ENCODE measurements around the gene BUB1. TPM values are rescaled to one million over a fixed set of nuclear protein-coding genes. Genes with fewer than 3 reads are reported as not detected.

BUB1 gene
- total RNA-seq, 1 experiment from 2014 or later, result 80.2 TPM

DNA sequence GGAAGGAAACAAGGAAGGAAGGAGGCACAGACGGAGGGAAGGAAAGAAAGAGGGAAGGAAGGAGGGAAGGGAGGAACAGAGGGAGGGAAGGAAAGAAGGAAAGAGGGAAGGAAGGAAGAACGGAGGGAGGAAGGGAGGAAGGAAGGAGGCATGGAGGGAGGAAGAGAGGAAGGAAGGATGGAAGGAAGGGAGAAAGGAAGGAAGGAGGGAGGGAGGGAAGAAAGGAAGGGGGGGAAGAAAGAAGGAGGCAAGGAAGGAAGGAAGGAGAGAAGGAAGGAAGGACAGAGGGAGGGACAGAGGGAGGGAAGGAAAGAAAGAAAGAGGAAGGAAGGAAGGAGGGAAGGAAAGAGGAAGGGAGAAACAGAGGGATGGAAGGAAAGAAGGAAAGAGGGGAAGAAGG lies 47.0 kb upstream of the BUB1 start:
- Histone ChIP-seq H3K27me3 (ENCODE audit: insufficient read depth, low read length) (no peaks in the 10 kb centered on the region), H3K9me2 (ENCODE audit: insufficient read depth) (no peaks in the 10 kb centered on the region), H3K9me3 (ENCODE audit: control insufficient read depth in 1 of 2, insufficient read depth in 1 of 2, low read depth in 1 of 2, low read length in 2 of 2) (no peaks in the 10 kb centered on the region), H2AFZ (ENCODE audit: low read depth, low read length, poor library complexity, severe bottlenecking) (no peak overlapping the region), H3K9ac (ENCODE audit: low read length) (no peak overlapping the region), H3K4me1 (ENCODE audit: control insufficient read depth in 1 of 2, insufficient read depth in 2 of 2, low read length in 2 of 2) (no peaks in the 10 kb centered on the region), H3K27ac (ENCODE audit: low read depth, low read length) (no peak overlapping the region), H4K20me1 (ENCODE audit: insufficient read depth) (no peaks in the 10 kb centered on the region), H3K4me3 (replicated peaks in 1 of 2; ENCODE audit: low read depth in 1 of 2, low read length in 2 of 2) (no peak overlapping the region), H3K36me3 (ENCODE audit: control insufficient read depth in 1 of 2, insufficient read depth in 2 of 2, low read length in 2 of 2) (no peaks in the 10 kb centered on the region), H3K4me2 (ENCODE audit: low read length) (no peak overlapping the region), H3K79me2 (ENCODE audit: insufficient read depth, low read length) (no peaks in the 10 kb centered on the region)
- intact Hi-C loops (cut with micrococcal nuclease), result no loop called here
- no peak for TF ChIP-seq RAD21 (IDR thresholded peaks at IDR 0.05; ENCODE audit: low read depth)
- TF ChIP-seq CEBPB (IDR thresholded peaks at IDR 0.05; ENCODE audit: low read depth), result no peak
- no peak for TF ChIP-seq ELF1 (IDR thresholded peaks at IDR 0.05; ENCODE audit: borderline replicate concordance, low read depth)
- TF ChIP-seq, protein P1, sequence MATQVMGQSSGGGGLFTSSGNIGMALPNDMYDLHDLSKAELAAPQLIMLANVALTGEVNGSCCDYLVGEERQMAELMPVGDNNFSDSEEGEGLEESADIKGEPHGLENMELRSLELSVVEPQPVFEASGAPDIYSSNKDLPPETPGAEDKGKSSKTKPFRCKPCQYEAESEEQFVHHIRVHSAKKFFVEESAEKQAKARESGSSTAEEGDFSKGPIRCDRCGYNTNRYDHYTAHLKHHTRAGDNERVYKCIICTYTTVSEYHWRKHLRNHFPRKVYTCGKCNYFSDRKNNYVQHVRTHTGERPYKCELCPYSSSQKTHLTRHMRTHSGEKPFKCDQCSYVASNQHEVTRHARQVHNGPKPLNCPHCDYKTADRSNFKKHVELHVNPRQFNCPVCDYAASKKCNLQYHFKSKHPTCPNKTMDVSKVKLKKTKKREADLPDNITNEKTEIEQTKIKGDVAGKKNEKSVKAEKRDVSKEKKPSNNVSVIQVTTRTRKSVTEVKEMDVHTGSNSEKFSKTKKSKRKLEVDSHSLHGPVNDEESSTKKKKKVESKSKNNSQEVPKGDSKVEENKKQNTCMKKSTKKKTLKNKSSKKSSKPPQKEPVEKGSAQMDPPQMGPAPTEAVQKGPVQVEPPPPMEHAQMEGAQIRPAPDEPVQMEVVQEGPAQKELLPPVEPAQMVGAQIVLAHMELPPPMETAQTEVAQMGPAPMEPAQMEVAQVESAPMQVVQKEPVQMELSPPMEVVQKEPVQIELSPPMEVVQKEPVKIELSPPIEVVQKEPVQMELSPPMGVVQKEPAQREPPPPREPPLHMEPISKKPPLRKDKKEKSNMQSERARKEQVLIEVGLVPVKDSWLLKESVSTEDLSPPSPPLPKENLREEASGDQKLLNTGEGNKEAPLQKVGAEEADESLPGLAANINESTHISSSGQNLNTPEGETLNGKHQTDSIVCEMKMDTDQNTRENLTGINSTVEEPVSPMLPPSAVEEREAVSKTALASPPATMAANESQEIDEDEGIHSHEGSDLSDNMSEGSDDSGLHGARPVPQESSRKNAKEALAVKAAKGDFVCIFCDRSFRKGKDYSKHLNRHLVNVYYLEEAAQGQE (IDR thresholded peaks at IDR 0.05; ENCODE audit: low read depth), result no peak
- TF ChIP-seq ZNF274 (IDR thresholded peaks at IDR 0.05; ENCODE audit: low read depth, low read length), result no peak
- TF ChIP-seq YY1 (IDR thresholded peaks at IDR 0.05; ENCODE audit: extremely low read depth, insufficient replicate concordance, low read depth, low read length), result no peak
- TF ChIP-seq, protein P2, sequence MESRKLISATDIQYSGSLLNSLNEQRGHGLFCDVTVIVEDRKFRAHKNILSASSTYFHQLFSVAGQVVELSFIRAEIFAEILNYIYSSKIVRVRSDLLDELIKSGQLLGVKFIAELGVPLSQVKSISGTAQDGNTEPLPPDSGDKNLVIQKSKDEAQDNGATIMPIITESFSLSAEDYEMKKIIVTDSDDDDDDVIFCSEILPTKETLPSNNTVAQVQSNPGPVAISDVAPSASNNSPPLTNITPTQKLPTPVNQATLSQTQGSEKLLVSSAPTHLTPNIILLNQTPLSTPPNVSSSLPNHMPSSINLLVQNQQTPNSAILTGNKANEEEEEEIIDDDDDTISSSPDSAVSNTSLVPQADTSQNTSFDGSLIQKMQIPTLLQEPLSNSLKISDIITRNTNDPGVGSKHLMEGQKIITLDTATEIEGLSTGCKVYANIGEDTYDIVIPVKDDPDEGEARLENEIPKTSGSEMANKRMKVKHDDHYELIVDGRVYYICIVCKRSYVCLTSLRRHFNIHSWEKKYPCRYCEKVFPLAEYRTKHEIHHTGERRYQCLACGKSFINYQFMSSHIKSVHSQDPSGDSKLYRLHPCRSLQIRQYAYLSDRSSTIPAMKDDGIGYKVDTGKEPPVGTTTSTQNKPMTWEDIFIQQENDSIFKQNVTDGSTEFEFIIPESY (IDR thresholded peaks at IDR 0.05; ENCODE audit: extremely low read depth, insufficient replicate concordance, low read length), result no peak
- TF ChIP-seq, protein P3, sequence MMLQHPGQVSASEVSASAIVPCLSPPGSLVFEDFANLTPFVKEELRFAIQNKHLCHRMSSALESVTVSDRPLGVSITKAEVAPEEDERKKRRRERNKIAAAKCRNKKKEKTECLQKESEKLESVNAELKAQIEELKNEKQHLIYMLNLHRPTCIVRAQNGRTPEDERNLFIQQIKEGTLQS (IDR thresholded peaks at IDR 0.05), result no peak
- no peak for TF ChIP-seq POLR2AphosphoS5 (IDR thresholded peaks at IDR 0.05; ENCODE audit: low read depth, low read length)
- no peak for TF ChIP-seq SP1 (IDR thresholded peaks at IDR 0.05; ENCODE audit: low read depth)
- TF ChIP-seq CBX3 (IDR thresholded peaks at IDR 0.05; ENCODE audit: low read depth), result no peak
- no peak for TF ChIP-seq EGR1 (IDR thresholded peaks at IDR 0.05; ENCODE audit: low read depth)
- no peak for TF ChIP-seq FOSL1 (IDR thresholded peaks at IDR 0.05; ENCODE audit: low read depth)
- no peak for TF ChIP-seq EZH2 (IDR thresholded peaks at IDR 0.05)
- TF ChIP-seq SRF (IDR thresholded peaks at IDR 0.05; ENCODE audit: low read depth), result no peak
- TF ChIP-seq, protein P4, sequence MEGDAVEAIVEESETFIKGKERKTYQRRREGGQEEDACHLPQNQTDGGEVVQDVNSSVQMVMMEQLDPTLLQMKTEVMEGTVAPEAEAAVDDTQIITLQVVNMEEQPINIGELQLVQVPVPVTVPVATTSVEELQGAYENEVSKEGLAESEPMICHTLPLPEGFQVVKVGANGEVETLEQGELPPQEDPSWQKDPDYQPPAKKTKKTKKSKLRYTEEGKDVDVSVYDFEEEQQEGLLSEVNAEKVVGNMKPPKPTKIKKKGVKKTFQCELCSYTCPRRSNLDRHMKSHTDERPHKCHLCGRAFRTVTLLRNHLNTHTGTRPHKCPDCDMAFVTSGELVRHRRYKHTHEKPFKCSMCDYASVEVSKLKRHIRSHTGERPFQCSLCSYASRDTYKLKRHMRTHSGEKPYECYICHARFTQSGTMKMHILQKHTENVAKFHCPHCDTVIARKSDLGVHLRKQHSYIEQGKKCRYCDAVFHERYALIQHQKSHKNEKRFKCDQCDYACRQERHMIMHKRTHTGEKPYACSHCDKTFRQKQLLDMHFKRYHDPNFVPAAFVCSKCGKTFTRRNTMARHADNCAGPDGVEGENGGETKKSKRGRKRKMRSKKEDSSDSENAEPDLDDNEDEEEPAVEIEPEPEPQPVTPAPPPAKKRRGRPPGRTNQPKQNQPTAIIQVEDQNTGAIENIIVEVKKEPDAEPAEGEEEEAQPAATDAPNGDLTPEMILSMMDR (IDR thresholded peaks at IDR 0.05 in 2 of 3, conservative IDR thresholded peaks at IDR 0.05 in 1 of 3; ENCODE audit: borderline replicate concordance in 1 of 3, insufficient read depth in 1 of 3, low read depth in 2 of 3, low read length in 2 of 3), result no peak
- TF ChIP-seq EZH2phosphoT487 (IDR thresholded peaks at IDR 0.05; ENCODE audit: borderline replicate concordance), result no peak
- no peak for TF ChIP-seq TCF7L2 (IDR thresholded peaks at IDR 0.05; ENCODE audit: borderline replicate concordance, extremely low read depth, insufficient read depth, insufficient read length)
- TF ChIP-seq, protein P5, sequence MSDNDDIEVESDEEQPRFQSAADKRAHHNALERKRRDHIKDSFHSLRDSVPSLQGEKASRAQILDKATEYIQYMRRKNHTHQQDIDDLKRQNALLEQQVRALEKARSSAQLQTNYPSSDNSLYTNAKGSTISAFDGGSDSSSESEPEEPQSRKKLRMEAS (IDR thresholded peaks at IDR 0.05), result no peak
- DNase-seq (ENCODE audit: low read depth, low spot score) (no peak), ATAC-seq (no peak)
- BruUV-seq (replicated peaks), result no TSS peak
- ChIA-PET CTCF (no interaction called here), POLR2A (no interaction called here), RAD21 (ENCODE audit: low non-redundant PET in 1 of 2, low total read pairs in 2 of 2, uncharacterized antibody in 2 of 2, unreplicated experiment in 2 of 2) (no interaction called here)
